GM18861 (cell line): ENCODE measurements around the gene RBM10.

Experiments
- ATAC-seq: cut with Tn5 transposase; IDR thresholded peaks from one replicate; pipeline ENCODE4 v1.9.1; 2021; ENCODE audit not compliant: unreplicated experiment

RBM10 gene

GRCh38 chrX:47148946-47149345 lies 3.9 kb downstream of the RBM10 start:
- no peak for ATAC-seq

GRCh38 chrX:47151435-47151834 lies 6.4 kb downstream of the RBM10 start:
- ATAC-seq, result no peak

DNA sequence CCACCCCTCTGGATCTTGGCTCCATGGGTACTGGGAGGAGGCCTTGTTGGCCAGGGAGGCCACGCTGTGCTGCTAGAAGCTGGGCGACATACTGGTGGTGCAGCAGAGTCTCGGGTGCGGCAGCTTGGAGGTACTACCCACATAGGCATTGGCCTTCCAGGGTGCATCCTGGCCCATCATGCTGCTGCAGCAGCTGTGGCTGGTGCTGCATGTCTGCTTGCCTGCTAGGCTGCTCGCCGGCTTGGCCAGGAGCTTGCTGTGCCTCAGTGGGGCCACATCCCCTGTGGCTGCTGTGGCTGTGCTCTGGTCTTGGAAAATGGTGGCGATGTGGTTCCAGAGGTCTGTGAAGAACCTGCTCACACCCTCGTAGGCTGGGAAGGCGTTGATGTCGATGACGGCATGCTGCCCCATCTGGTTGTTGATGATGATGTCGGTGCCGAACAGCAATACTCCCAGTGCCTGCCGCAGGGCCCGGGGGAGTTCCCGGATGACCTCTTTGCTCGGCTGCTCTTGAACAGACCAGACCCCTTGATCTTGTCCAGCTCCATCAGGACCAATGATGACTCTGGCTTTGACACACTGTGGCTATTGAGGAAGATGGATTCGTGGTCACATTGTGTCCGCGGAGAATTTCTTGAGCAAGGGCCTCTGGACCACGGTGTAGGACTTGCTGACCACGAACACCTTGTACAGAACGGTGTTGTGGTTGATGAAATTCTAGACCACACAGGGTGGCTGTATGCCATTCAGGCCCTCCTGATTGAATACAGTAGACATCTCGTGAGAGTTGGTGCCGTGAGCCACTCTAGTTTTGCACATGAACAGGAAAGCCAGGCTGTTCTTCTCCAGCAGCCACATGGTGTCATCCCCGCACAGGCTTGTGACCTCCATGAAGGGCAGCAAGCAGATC lies 11.8 kb downstream of the RBM10 start:
- no peak for ATAC-seq

DNA sequence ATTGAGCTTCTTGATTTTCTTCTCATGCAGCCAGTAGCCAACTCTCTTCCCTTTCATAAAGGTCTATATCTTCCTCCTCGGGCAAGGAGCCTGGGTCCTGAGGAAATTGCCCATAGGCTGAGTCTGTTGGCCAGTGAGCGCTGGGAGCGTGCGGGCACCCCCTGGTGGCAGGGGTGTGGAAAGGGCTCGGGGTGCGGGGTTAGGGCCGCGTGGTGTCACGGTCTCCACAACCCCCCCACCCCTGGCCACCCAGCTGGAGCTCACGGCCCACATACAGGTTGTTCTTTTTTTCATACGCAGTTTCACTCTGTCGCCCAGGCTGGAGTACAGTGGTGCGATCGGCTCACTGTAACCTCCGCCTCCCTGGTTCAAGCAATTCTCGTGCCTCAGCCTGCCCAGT lies 13.1 kb downstream of the RBM10 start:
- ATAC-seq, result no peak

DNA sequence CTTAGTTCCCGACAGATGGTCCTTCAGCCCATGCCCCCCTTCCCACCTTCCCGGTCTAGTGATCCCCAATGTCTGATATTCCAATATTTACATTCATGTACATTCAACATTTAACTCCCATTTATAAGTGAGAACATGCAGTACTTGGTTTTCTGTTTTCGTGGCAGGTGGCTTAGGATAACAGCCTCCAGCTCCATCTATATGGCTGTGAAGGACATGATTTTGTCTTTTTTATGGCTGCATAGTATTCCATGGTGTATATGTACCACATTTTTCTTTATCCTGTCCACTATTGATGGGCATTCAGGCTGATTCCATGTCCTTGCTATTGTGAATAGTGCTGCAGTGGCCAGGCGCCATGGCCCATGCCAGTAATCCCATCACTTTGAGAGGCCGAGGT lies 13.8 kb downstream of the RBM10 start:
- no peak for ATAC-seq

DNA sequence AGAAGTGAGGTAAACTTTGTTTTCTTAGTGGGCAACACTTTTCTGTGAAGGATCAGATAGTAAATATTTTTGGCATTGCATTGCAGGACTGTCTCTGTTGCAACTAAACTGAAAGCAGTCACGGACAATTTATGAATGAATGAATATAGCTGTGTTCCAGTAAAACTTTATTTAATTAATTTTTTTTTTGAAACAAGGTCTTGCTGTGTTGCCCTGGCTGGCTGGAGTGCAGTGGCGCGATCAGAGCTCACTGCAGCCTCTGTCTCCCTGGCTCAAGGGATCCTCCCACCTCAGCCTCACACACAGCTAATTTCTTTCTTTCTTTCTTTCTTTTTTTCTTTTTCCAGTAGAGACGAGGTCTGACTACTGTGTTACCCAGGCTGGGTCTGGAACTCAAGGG lies 15.8 kb downstream of the RBM10 start:
- ATAC-seq, result no peak

DNA sequence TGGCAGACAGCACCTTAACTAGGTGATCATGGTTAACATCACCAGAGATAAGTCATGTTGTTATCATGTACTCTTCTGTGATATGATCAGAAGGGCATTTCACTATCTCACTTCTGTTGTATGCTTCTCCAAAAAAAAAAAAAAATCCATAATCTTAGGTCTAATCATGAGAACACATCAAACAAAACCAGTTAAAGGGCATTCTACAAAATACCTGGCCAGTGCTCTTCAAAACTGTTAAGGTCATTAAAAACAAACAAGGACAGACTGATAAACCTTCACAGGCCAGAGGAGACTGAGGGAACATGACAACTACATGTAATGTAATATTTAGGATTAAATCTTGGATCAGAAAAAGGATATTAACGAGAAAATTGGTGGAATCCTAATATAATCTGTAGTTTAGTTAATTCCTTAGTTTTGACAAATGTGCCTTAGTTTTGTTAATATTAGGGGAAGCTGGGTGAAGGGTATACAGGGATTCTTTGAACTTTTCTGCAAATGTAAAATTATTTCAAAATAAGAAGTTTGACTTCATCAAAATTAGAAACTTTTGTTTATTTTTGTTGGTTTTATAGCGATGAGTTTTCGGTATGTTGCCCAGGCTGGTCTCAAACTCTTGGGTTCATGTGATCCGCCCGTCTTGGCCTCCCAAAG lies 18.0 kb downstream of the RBM10 start:
- ATAC-seq, result no peak

- ATAC-seq, result no peak
These were observed 19.4 kb downstream of the RBM10 start for GRCh38 chrX:47164420-47164819.

- no peak for ATAC-seq
These were observed 21.1 kb downstream of the RBM10 start for GRCh38 chrX:47166126-47166525.

DNA sequence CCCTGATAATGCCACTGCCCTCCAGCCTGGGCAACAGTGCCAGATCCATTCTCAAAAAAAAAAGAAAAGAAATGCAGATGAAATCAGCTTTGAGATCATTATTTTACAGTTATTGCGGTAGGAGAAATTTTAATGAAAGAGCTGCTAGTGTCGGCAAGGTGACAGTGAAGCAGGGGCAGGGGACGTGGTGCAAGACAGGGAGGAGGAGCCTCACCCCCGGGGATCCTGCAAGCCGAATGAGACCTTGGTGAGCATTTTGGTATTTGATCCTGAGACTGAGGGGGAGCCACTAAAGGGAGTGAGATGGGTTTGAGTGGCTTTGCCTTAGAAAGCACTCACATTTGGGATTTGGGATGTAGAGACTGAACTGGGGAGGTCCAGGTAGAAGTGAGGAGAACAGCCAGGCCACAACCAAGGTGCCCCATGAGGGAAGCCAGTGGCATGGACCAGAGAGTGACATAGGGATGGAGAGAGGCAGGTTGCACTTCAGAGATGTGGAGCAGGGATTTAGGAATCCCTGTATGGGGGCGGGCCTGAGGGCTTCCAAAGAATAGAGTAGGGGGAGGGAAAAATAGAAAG lies 23.6 kb downstream of the RBM10 start:
- ATAC-seq, result no peak

GRCh38 chrX:47169273-47169672 lies 24.3 kb downstream of the RBM10 start:
- ATAC-seq, result no peak

GRCh38 chrX:47169726-47170515 lies 24.9 kb downstream of the RBM10 start:
- ATAC-seq, result no peak

- ATAC-seq, result no peak
These were observed 26.1 kb downstream of the RBM10 start for GRCh38 chrX:47170861-47171692.

DNA sequence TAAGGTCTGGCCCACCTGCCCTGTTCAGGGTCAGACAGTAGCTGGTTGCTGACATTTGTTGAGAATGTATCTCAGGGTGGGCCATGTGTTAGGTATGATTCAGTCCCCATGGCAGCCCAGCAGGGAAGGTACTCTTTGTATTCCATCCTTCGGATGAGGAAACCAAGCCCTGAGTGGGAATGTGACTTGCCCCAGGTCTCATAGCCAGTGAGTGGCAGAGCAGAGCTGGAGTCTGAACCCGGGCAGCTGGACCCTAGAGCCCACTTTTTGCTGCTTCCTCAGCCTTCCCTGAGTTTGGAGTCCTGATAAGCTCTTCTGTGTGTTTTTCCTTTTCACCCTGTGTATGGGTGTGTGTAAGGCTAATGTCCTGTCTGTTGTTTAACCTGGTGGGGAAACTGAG lies 27.0 kb downstream of the RBM10 start:
- no peak for ATAC-seq

DNA sequence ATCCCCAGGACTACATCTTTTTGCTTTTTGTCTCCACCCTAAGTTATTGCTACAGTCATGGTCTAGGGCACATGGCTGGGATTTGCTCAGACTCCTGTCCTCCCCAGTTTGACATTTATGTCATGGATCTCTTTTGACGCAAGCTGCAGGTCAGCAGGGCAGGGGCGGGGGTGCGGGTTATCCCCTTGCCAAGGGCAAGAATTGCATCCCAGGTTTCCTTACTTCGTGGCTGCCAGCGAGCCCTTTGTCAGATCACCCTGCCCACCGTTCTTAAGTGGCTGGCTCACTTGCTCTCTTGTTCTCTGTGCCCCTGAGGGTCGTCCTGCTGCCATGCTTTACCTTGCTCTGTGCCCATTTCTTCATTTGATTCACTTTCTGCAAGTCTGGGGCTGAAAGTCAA lies 27.5 kb downstream of the RBM10 start:
- no peak for ATAC-seq

DNA sequence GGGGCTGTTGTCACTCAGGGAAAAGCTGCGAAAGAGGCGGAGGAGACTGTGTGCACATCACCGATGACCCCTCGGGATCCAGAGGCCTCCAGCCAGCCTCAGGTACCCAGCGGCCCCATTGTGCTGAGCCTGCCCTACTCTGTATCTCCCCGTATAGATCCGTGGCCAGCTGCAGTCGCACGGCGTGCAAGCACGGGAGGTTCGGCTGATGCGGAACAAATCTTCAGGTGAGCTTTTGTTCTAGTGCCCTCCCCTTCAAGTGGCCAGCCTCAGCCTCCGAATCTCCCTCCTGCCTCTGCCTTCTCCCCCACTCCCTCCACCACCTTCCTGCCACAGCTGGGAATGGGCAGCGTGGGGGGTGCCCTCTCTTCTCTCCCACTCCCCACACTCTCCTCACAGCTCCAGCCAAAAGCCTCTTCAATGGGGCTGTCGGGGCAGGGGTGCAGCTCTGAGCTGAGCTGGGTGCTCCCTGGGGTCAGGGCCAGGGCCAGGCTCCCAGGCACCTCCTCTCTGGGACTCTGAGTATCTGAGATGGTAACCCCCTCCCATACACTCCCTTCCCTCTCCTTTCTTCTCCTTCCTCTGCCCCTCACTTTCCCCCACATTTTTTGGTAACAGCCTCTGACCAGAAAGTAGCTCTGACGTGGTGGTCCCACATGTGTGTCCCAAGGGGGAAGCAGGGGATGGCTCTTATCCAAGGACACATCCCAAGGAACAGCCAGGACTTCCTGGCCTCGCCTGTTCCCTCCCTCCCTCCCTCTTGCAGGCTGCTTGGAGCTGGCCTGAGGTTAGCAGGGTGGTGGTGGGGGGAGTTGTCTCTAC lies 28.2 kb downstream of the RBM10 start:
- no peak for ATAC-seq

- no peak for ATAC-seq
These were observed 29.4 kb downstream of the RBM10 start for GRCh38 chrX:47174376-47174775.

DNA sequence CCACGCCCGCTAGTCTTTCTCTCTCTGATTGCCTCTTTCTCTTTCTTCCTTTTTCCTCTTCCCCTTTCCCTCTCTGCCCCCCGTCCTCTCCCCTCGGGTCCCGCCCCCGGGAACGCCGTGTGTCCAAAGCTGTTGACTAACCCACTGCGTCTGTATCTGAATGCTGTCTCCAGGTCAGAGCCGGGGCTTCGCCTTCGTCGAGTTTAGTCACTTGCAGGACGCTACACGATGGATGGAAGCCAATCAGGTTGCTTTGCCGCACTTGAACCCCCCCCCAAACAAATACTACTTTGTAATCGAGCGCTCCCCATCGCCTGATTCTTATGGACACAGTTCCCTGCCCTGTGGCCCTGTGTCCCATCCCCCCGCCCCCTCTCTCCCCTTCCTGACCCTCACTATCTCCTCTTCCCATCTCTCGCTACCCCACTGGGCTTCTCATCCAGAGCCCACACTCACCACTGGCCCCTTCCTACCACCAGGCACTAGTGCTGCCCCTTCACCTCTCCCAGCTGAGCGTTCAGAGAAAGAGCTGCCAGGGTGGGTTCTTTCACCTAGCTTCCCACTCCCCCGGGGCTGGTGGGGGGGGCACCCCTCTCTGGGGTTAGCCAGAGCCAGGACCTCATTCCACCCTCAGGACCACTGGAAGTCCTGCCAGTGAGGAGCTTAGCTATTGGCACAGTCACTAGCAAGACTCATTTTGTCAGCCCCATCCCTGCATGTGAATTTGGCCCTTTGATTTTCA lies 30.0 kb downstream of the RBM10 start:
- ATAC-seq, result no peak

DNA sequence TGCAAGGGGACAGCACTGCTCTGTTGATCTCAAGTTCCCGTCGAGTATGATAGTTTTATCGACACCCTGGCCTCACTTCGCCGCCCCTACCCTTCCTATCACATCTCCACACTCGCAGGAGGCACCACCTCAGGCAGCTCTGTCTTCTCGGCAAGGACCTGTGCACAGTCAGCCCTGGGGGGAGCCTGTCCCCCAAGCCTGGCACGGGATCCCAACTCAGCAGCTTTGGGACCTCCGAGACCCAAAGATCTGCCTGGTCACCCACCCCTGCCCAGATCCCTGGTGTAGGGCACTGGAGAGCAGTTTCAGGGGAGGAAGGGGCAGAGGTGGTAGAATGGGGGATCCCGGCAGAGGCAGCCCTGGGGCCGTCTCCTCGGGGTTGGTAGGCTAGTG lies 30.6 kb downstream of the RBM10 start:
- no peak for ATAC-seq
